H1 (cell line): ENCODE data around the gene MMP15. TPM values are rescaled to one million over a fixed set of nuclear protein-coding genes. Genes with fewer than 3 reads are reported as not detected.

Experiments
- E2F6 ChIP-seq: IDR thresholded peaks from 2 replicates; pipeline ENCODE4 v1.6.1; 2012; ENCODE audit warnings: inconsistent platforms
- FOSL1 ChIP-seq: IDR thresholded peaks from 2 replicates; pipeline ENCODE4 v1.6.1; 2011; ENCODE audit warnings: mild to moderate bottlenecking, low read depth, low read length, moderate library complexity; ENCODE audit not compliant: insufficient read depth
- TAF7 ChIP-seq: optimal IDR thresholded peaks from 2 replicates; pipeline ENCODE3; 2011; ENCODE audit warnings: low read depth, mild to moderate bottlenecking, inconsistent platforms, low read length, moderate library complexity, borderline replicate concordance
- TBP ChIP-seq: IDR thresholded peaks from 2 replicates; pipeline ENCODE4 v1.6.1; 2011; ENCODE audit warnings: low read depth, low read length, improper control_type of control experiment
- polyA plus RNA-seq, 7 experiments: library from polyadenylated mRNA; depleted of rRNA in 3 of 7; stranded (reverse) in 5 of 7; unstranded in 2 of 7; fragments of >200 nt in 5 of 7; fragments of 200-250 nt in 2 of 7; gene quantifications; 1 replicate in 5 of 7; 2 replicates in 1 of 7; 4 replicates in 1 of 7; pipeline versions ENCODE4 v1.2.1 to v1.2.3, GENCODE V29; 2011 to 2013; ENCODE audit warnings: missing spikeins in 2 of 7, mixed read lengths in 2 of 7
- total RNA-seq: library from RNA; stranded (reverse); fragmentation: NEBNext Ultra II Directional; extraction: Animal tissue kit (Norgen Biotek cat#: 25700); gene quantifications from 2 replicates; pipeline ENCODE4 v1.2.1, GENCODE V29; 2021
- TF ChIP-seq, protein P1 (sequence below), 3 experiments: IDR thresholded peaks; 1 replicate in 2 of 3; 2 replicates in 1 of 3; pipeline versions ENCODE4 v1.5.1 to v1.6.1; 2011; ENCODE audit warnings: low read length in 3 of 3, mild to moderate bottlenecking in 3 of 3, inconsistent platforms in 2 of 3, low read depth in 1 of 3, moderate library complexity in 1 of 3; ENCODE audit not compliant: insufficient read depth in 1 of 3; ENCODE audit errors: control extremely low read depth in 1 of 3

Gene MMP15
- total and polyA plus RNA-seq, 2 of the 8 experiments (the other 6 are each of a cell fraction or from before 2014, with no cell fraction given): 38.5 to 42.2 TPM

- TF ChIP-seq TAF7: no peak
- TF ChIP-seq E2F6: no peak
- TF ChIP-seq, protein P1, sequence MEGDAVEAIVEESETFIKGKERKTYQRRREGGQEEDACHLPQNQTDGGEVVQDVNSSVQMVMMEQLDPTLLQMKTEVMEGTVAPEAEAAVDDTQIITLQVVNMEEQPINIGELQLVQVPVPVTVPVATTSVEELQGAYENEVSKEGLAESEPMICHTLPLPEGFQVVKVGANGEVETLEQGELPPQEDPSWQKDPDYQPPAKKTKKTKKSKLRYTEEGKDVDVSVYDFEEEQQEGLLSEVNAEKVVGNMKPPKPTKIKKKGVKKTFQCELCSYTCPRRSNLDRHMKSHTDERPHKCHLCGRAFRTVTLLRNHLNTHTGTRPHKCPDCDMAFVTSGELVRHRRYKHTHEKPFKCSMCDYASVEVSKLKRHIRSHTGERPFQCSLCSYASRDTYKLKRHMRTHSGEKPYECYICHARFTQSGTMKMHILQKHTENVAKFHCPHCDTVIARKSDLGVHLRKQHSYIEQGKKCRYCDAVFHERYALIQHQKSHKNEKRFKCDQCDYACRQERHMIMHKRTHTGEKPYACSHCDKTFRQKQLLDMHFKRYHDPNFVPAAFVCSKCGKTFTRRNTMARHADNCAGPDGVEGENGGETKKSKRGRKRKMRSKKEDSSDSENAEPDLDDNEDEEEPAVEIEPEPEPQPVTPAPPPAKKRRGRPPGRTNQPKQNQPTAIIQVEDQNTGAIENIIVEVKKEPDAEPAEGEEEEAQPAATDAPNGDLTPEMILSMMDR (IDR thresholded peaks at IDR 0.05; ENCODE audit: control extremely low read depth in 1 of 3, insufficient read depth in 1 of 3, low read depth in 1 of 3, low read length in 3 of 3): no peak
- no peak for TF ChIP-seq TBP
- TF ChIP-seq FOSL1: no peak
Observed at GRCh38 chr16:58094026-58094425, 68.5 kb downstream of the MMP15 start (continued).
